ENCODE measurements around the gene GART. TPM values are rescaled to one million over a fixed set of nuclear protein-coding genes. Genes with fewer than 3 reads are reported as not detected.

GART gene
- total RNA-seq, 1 experiment from 2014 or later = 142 TPM

DNA sequence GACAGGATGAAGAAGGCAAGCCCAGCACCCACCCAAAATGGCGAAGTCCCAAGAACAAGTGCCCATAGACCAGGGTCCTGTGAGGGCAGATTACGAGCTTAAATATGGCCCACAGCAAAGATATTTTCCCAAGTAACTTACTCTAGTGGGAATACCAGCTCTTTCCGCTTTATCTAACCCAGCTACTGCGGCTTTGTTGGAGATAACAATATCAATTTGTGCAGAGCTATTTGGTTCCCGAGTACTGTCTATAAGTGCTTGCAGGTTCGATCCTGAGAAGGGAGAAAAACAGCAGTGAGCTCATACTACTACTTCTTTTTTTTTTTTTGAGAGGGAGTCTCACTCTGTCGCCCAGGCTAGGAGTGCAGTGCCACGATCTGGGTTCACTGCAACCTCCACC is 36.1 kb downstream of the GART start:
- Histone ChIP-seq H3K9me3 (ENCODE audit: low read length) (no peaks in the 10 kb centered on the region), H2AFZ (ENCODE audit: low read length) (no peak overlapping the region), H3K9me2 (replicated peaks; ENCODE audit: low read length) (no peaks in the 10 kb centered on the region), H3K79me2 (ENCODE audit: low read length) (no peaks in the 10 kb centered on the region), H3K27ac (ENCODE audit: low read length) (no peak overlapping the region), H4K20me1 (ENCODE audit: low read length) (no peaks in the 10 kb centered on the region), H3K4me1 (ENCODE audit: insufficient read depth, low read length) (no peaks in the 10 kb centered on the region), H3F3A (ENCODE audit: low read length, unreplicated experiment) (no peaks in the 10 kb centered on the region), H3K27me3 (ENCODE audit: low read length) (no peaks in the 10 kb centered on the region), H3K4me3 (ENCODE audit: low read length) (no peak overlapping the region), H3K9ac (ENCODE audit: low read length) (no peak overlapping the region), H3K36me3 (ENCODE audit: low read depth, low read length) (peaks cover 46% of the 10 kb centered on the region), H3K4me2 (ENCODE audit: low read length) (no peak overlapping the region)
- ATAC-seq (no peak), DNase-seq (no peak)
- TF ChIP-seq EZH2phosphoT487 (IDR thresholded peaks at IDR 0.05; ENCODE audit: borderline replicate concordance, low read length) (no peak), EZH2 (IDR thresholded peaks at IDR 0.05; ENCODE audit: low read length, unreplicated experiment) (no peak)
- TF ChIP-seq, protein P1, sequence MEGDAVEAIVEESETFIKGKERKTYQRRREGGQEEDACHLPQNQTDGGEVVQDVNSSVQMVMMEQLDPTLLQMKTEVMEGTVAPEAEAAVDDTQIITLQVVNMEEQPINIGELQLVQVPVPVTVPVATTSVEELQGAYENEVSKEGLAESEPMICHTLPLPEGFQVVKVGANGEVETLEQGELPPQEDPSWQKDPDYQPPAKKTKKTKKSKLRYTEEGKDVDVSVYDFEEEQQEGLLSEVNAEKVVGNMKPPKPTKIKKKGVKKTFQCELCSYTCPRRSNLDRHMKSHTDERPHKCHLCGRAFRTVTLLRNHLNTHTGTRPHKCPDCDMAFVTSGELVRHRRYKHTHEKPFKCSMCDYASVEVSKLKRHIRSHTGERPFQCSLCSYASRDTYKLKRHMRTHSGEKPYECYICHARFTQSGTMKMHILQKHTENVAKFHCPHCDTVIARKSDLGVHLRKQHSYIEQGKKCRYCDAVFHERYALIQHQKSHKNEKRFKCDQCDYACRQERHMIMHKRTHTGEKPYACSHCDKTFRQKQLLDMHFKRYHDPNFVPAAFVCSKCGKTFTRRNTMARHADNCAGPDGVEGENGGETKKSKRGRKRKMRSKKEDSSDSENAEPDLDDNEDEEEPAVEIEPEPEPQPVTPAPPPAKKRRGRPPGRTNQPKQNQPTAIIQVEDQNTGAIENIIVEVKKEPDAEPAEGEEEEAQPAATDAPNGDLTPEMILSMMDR (conservative IDR thresholded peaks at IDR 0.05; ENCODE audit: low read depth, low read length) = no peak
- intact Hi-C loops (cut with micrococcal nuclease) = no loop called here
- CTCF ChIA-PET = no interaction called here
- POLR2A ChIA-PET (ENCODE audit: unreplicated experiment) = no interaction called here
- BruUV-seq (replicated peaks) = no TSS peak

DNA sequence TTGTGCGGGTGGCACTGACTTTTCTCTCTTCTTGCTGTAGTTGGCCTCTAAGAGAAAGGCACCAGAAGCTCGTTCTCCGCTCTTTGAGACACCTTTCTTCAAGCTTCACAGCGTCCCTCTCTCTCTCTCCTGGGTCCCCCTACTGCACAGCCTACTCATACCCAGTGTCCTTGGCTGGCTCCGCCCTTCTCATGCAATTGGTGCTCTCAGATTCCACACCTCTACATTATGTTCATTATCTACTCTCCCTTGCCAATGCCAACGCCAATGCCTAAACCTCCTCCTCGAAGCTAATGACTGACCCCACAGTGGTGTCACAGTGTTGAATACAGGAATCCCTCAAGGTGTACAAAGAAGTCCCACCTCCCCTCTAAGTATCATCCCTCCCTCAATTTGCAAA is 45.6 kb downstream of the GART start:
- ChIA-PET CTCF (no interaction called here), POLR2A (ENCODE audit: unreplicated experiment) (no interaction called here)
- no peaks in the 10 kb centered on the region for H3K9me3 ChIP-seq (ENCODE audit: low read length)
- no peaks in the 10 kb centered on the region for H3K4me1 ChIP-seq (ENCODE audit: insufficient read depth, low read length)
- H3K4me2 ChIP-seq (ENCODE audit: low read length) = no peak overlapping the region
- no peaks in the 10 kb centered on the region for H3F3A ChIP-seq (ENCODE audit: low read length, unreplicated experiment)
- BruUV-seq (replicated peaks) = no TSS peak
- no peak overlapping the region for H3K9ac ChIP-seq (ENCODE audit: low read length)
- H2AFZ ChIP-seq (ENCODE audit: low read length) = no peak overlapping the region
- no peak for DNase-seq
- no peaks in the 10 kb centered on the region for H3K9me2 ChIP-seq (replicated peaks; ENCODE audit: low read length)
- ATAC-seq = no peak
- intact Hi-C loops (cut with micrococcal nuclease) = no loop called here
- no peaks in the 10 kb centered on the region for H3K79me2 ChIP-seq (ENCODE audit: low read length)
- no peak overlapping the region for H3K4me3 ChIP-seq (ENCODE audit: low read length)
- no peaks in the 10 kb centered on the region for H3K36me3 ChIP-seq (ENCODE audit: low read depth, low read length)
- no peaks in the 10 kb centered on the region for H4K20me1 ChIP-seq (ENCODE audit: low read length)
- H3K27ac ChIP-seq (ENCODE audit: low read length) = no peak overlapping the region
- TF ChIP-seq, protein P1 (conservative IDR thresholded peaks at IDR 0.05; ENCODE audit: low read depth, low read length) = no peak
- TF ChIP-seq EZH2 (IDR thresholded peaks at IDR 0.05; ENCODE audit: low read length, unreplicated experiment) (no peak), EZH2phosphoT487 (IDR thresholded peaks at IDR 0.05; ENCODE audit: borderline replicate concordance, low read length) (no peak)
- H3K27me3 ChIP-seq (ENCODE audit: low read length) = no peaks in the 10 kb centered on the region

DNA sequence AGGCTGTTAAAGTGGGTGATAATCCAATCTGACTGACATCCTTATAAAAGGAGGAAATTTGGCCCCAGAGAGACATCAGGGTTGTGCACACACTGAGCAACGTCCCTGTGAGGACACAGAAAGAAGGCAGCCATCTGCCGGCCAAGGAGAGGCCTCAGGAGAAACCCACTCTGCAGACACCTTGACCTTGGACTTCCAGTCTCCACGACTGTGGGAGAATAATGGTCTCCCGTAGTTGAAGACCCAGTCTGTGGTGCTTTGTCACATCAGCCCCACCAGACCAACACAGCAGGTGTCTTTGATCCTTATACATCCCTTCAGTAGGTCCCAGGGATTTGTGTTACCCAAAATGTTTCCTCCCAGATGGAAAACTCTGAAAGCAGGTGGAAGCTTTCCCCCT is 46.2 kb downstream of the GART start:
- ChIA-PET CTCF (no interaction called here), POLR2A (ENCODE audit: unreplicated experiment) (no interaction called here)
- Histone ChIP-seq H2AFZ (ENCODE audit: low read length) (no peak overlapping the region), H3K4me3 (ENCODE audit: low read length) (no peak overlapping the region), H3K9me2 (replicated peaks; ENCODE audit: low read length) (no peaks in the 10 kb centered on the region), H3K9me3 (ENCODE audit: low read length) (no peaks in the 10 kb centered on the region), H4K20me1 (ENCODE audit: low read length) (no peaks in the 10 kb centered on the region), H3F3A (ENCODE audit: low read length, unreplicated experiment) (no peaks in the 10 kb centered on the region), H3K79me2 (ENCODE audit: low read length) (no peaks in the 10 kb centered on the region), H3K36me3 (ENCODE audit: low read depth, low read length) (no peaks in the 10 kb centered on the region), H3K27ac (ENCODE audit: low read length) (no peak overlapping the region), H3K4me1 (ENCODE audit: insufficient read depth, low read length) (no peaks in the 10 kb centered on the region), H3K9ac (ENCODE audit: low read length) (no peak overlapping the region), H3K4me2 (ENCODE audit: low read length) (no peak overlapping the region), H3K27me3 (ENCODE audit: low read length) (no peaks in the 10 kb centered on the region)
- TF ChIP-seq, protein P1 (conservative IDR thresholded peaks at IDR 0.05; ENCODE audit: low read depth, low read length) = no peak
- no peak for TF ChIP-seq EZH2 (IDR thresholded peaks at IDR 0.05; ENCODE audit: low read length, unreplicated experiment)
- no peak for TF ChIP-seq EZH2phosphoT487 (IDR thresholded peaks at IDR 0.05; ENCODE audit: borderline replicate concordance, low read length)
- DNase-seq (no peak), ATAC-seq (no peak)
- intact Hi-C loops (cut with micrococcal nuclease) = no loop called here
- BruUV-seq (replicated peaks) = no TSS peak

Data from PC-3 (cell line).